Esophagus squamous epithelium (tissue), 5 donors: ENCODE results near the gene COL28A1. TPM values are rescaled to one million over a fixed set of nuclear protein-coding genes. Genes with fewer than 3 reads are reported as not detected.

Experiments used
- DNase-seq: peaks from one replicate; lab custom pipeline; 2025; lab: John Stamatoyannopoulos, UW
- H3K27ac ChIP-seq, 4 donors: fragments of 200-600 bp; sonication (generic); one replicate each; pipeline ENCODE4 v1.5.1; 2016 to 2019; ENCODE audit warnings: mild to moderate bottlenecking in 1 of 4
- H3K27me3 ChIP-seq, 4 donors: fragments of 200-600 bp; sonication (generic); 1 replicate in 3 of 4; 2 replicates in 1 of 4; pipeline versions ENCODE4 v1.5.1 to v1.6.0; 2017 to 2021; ENCODE audit warnings: antibody characterized with exemption in 1 of 4
- H3K36me3 ChIP-seq, 3 donors: fragments of 200-600 bp; sonication (generic); one replicate each; pipeline ENCODE4 v1.5.1; 2016 to 2019
- H3K4me1 ChIP-seq, 3 donors: fragments of 200-600 bp; sonication (generic); one replicate each; pipeline ENCODE4 v1.5.1; 2017 to 2019
- H3K4me3 ChIP-seq, 4 donors: fragments of 200-600 bp; sonication (generic); 1 replicate in 3 of 4; 2 replicates in 1 of 4; pipeline ENCODE4 v1.5.1; 2016 to 2019; ENCODE audit warnings: mild to moderate bottlenecking in 2 of 4, moderate library complexity in 1 of 4
- H3K9me3 ChIP-seq, 3 donors: fragments of 200-600 bp; sonication (generic); one replicate each; pipeline ENCODE4 v1.5.1; 2016 to 2019
- POLR2A ChIP-seq, 4 donors: fragments of 450-650 bp; IDR thresholded peaks; one replicate each; pipeline ENCODE4 v1.6.1; 2017; ENCODE audit warnings: antibody characterized with exemption in 4 of 4, mild to moderate bottlenecking in 4 of 4, moderate library complexity in 3 of 4
- WGBS, 2 donors: methylation state at CpG; one replicate each; pipeline ENCODE4 v1.1.5; 2018; 5-methylcytosine and 5-hydroxymethylcytosine counted together
- intact Hi-C: fragments of 100-400 bp; cut with DNase I; formaldehyde crosslinking; loops from one replicate; pipeline ENCODE4 v1.15.0; 2022
- total RNA-seq, 4 donors: library from RNA; depleted of rRNA; stranded (reverse); fragments of >200 nt; gene quantifications; one replicate each; pipeline ENCODE4 v1.1.0, GENCODE V29; 2016
- TF ChIP-seq, protein P1 (sequence below), 6 experiments: fragments of 450-650 bp in 4 of 6; fragments of 200-600 bp in 2 of 6; sonication (generic) in 2 of 6; IDR thresholded peaks; one replicate each; pipeline ENCODE4 v1.5.1; 2016 to 2019; ENCODE audit warnings: antibody characterized with exemption in 6 of 6, mild to moderate bottlenecking in 4 of 6, moderate library complexity in 4 of 6
- donor health status: DM: yes; HTN: yes; CAD: no.

The COL28A1 gene
- total RNA-seq, 4 donors from 2014 or later: 0.11 to 3.1 (median 0.40) TPM

DNA sequence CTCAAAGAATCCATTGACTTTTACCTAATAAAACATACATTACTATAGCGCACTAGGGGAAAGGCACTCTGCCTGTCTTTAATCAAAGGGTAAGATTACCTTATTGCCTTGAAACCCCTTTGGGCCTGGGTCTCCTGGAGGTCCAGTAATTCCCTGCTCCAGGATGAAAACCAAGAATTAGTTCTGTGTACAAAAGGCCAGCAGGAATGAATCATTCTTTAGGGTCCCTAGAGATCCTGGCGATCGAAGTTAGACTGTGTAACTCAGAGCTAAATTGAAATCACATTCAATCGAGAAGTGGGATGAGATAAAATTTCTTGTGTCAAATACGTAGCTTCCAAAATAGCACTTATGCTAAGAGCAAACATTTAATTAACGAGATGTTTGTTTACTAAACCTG lies 29.8 kb downstream of the COL28A1 start:
- no peak overlapping the region for H3K27ac ChIP-seq
- intact Hi-C loops: no loop called here

DNA sequence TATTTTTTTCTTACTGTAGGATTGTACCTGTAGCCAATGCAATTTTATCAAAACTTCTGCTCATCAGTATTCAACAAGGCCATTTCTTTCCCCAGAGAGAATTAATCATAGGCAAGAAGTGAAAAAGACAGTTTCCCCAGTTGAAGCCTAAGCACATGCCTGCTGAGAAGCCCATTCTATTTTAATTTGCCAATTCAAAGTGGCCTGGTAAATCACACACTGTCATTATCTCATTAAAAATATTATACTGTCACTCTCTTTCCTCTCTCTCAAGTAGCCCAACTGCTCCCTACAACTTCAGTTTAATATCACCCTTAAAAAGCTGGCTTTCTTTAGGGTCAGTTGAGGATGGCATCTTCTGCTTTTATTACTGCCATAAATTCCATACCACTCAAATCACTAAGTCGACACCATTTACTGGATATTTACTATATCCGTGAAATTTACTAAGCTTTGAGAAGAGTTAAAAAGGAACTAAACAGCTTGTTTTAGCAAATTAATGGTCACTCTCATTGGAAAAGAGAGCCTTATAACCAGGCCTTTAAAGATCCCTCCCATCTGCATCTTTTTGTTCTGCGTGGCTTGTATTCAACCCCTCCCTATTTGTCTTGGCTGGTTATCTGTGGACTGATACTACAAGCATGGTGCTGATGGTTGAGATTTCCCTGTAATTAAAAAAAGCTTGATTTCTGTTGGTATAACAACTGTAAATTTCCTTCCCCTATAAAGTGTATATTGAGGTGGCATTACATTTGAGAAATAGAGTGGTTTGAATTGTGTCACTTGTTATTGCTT lies 30.6 kb downstream of the COL28A1 start:
- Histone ChIP-seq H3K9me3 (no peaks in the 10 kb centered on the region), H3K27me3 (no peaks in the 10 kb centered on the region), H3K4me3 (no peak overlapping the region), H3K36me3 (no peaks in the 10 kb centered on the region), H3K27ac (no peak overlapping the region), H3K4me1 (no peaks in the 10 kb centered on the region)
- no peak for TF ChIP-seq POLR2A (IDR thresholded peaks at IDR 0.05)
- TF ChIP-seq, protein P1, sequence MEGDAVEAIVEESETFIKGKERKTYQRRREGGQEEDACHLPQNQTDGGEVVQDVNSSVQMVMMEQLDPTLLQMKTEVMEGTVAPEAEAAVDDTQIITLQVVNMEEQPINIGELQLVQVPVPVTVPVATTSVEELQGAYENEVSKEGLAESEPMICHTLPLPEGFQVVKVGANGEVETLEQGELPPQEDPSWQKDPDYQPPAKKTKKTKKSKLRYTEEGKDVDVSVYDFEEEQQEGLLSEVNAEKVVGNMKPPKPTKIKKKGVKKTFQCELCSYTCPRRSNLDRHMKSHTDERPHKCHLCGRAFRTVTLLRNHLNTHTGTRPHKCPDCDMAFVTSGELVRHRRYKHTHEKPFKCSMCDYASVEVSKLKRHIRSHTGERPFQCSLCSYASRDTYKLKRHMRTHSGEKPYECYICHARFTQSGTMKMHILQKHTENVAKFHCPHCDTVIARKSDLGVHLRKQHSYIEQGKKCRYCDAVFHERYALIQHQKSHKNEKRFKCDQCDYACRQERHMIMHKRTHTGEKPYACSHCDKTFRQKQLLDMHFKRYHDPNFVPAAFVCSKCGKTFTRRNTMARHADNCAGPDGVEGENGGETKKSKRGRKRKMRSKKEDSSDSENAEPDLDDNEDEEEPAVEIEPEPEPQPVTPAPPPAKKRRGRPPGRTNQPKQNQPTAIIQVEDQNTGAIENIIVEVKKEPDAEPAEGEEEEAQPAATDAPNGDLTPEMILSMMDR (IDR thresholded peaks at IDR 0.05): no peak
- intact Hi-C loops: no loop called here
- WGBS, 2 donors: 73 to 89% methylated on average over 3 of the region's 3 CpGs
- no peak for DNase-seq

More for the DNA sequence above, 29.8 kb downstream of the COL28A1 start:
- H3K4me3 ChIP-seq: no peak overlapping the region
- no peaks in the 10 kb centered on the region for H3K4me1 ChIP-seq
- 78 to 85% methylated on average over 6 of the region's 6 CpGs for WGBS, 2 donors
- TF ChIP-seq POLR2A (IDR thresholded peaks at IDR 0.05): no peak
- TF ChIP-seq, protein P1 (IDR thresholded peaks at IDR 0.05): no peak
- DNase-seq: no peak
- no peaks in the 10 kb centered on the region for H3K9me3 ChIP-seq
- no peaks in the 10 kb centered on the region for H3K27me3 ChIP-seq
- no peaks in the 10 kb centered on the region for H3K36me3 ChIP-seq

DNA sequence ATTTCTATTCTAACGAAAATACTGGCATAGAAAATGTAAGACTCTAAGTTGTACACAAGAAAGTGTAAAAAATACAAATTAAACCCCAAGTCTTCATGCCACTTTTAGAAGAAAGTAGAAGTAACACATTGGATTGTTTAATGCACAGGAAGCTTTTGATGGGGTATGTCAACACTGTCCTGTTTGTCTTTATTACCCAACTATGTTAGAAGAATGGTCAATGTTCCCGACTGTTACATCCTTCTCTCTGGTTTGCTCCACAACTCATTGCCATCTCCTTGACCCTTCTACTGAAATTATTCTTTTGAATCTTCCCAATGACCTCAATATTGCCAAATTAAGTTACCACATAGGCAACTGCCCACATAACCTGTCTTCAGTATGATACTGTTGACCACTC lies 35.8 kb downstream of the COL28A1 start:
- Histone ChIP-seq H3K36me3 (no peaks in the 10 kb centered on the region), H3K4me1 (no peaks in the 10 kb centered on the region), H3K27ac (no peak overlapping the region), H3K27me3 (no peaks in the 10 kb centered on the region), H3K9me3 (no peaks in the 10 kb centered on the region), H3K4me3 (no peak overlapping the region)
- TF ChIP-seq POLR2A (IDR thresholded peaks at IDR 0.05): no peak
- TF ChIP-seq, protein P1 (IDR thresholded peaks at IDR 0.05): no peak
- 62 to 72% methylated on average over 2 of the region's 2 CpGs for WGBS, 2 donors
- intact Hi-C loops: no loop called here
- DNase-seq: no peak

DNA sequence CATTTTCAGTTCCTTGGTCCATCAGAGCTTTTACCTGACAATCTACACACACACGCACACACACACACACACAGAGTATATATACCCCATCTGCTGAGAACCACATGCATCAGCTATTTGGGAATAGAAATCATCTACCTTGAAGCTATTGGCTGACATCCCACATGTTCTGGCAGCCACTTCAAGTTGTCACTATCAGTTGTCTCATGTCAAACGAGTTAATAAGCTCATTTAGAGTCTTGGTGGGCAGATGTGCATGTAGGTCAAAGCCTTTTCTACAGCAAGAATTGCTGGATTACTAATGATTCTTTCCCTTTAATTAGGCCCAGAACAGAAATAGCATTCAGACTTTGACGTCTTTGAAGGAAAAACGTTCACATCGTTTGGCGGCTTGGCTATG lies 36.8 kb downstream of the COL28A1 start:
- Histone ChIP-seq H3K9me3 (no peaks in the 10 kb centered on the region), H3K36me3 (no peaks in the 10 kb centered on the region), H3K27me3 (no peaks in the 10 kb centered on the region), H3K4me3 (no peak overlapping the region), H3K4me1 (no peaks in the 10 kb centered on the region), H3K27ac (no peak overlapping the region)
- TF ChIP-seq, protein P1 (IDR thresholded peaks at IDR 0.05): no peak
- TF ChIP-seq POLR2A (IDR thresholded peaks at IDR 0.05): no peak
- intact Hi-C loops: no loop called here
- no peak for DNase-seq
- 49 to 52% methylated on average over 6 of the region's 6 CpGs for WGBS, 2 donors

DNA sequence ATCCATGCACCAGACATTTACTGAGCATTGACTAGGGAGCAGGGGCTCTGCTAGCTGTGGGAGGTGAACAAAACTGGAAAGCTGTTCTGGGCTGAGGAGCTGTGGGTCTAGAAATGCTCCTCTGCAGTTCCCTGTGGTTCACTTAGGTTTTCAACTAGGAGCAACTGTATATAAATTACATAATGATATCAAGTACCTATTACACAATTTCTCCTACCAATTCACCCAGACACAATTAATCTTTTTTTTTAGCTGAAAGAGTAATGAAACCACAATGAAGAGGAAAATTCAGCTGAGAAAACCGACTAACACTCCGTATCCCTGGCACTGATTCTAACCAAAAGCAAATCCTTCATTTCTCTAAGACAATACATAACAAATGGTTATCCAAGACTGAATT lies 39.4 kb downstream of the COL28A1 start:
- TF ChIP-seq POLR2A (IDR thresholded peaks at IDR 0.05): no peak
- TF ChIP-seq, protein P1 (IDR thresholded peaks at IDR 0.05): no peak
- H3K9me3 ChIP-seq: no peaks in the 10 kb centered on the region
- H3K4me3 ChIP-seq: no peak overlapping the region
- H3K4me1 ChIP-seq: no peaks in the 10 kb centered on the region
- intact Hi-C loops: no loop called here
- no peak for DNase-seq
- H3K27me3 ChIP-seq: no peaks in the 10 kb centered on the region
- no peaks in the 10 kb centered on the region for H3K36me3 ChIP-seq
- no peak overlapping the region for H3K27ac ChIP-seq
- WGBS, 2 donors: 37 to 71% methylated on average over 2 of the region's 2 CpGs
